ELF-1 (cell line): Measurements from ENCODE around the gene SLC25A30.
"Not testable (repeated sequence)": the region's sequence is repeated elsewhere in the genome, so short reads cannot be mapped to it uniquely, and the experiment has no call there.

ENCODE experiments used
- DNase-seq: peaks from one replicate; pipeline ENCODE4 v3.0.0-alpha.2; 2016; ENCODE audit warnings: low read depth, low spot score

SLC25A30 gene

GRCh38 chr13:45367358-45367757, 50.8 kb downstream of the SLC25A30 start:
- peak; percentile 21 for DNase-seq

DNA sequence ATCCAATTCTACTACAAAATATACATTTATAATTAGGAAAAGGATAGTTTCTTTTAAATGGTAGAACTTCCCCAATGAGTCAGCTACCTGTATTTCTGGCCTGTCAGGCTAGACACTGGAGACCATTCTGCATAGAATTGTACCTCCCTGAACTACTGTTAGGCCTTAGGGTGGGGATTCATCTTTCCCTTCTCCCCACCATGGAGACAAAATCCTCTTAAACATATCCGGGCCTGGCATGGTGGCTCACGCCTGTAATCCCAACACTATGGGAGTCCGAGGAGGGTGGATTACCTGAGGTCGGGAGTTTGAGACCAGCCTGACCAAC, 52.7 kb downstream of the SLC25A30 start:
- no peak for DNase-seq

DNA sequence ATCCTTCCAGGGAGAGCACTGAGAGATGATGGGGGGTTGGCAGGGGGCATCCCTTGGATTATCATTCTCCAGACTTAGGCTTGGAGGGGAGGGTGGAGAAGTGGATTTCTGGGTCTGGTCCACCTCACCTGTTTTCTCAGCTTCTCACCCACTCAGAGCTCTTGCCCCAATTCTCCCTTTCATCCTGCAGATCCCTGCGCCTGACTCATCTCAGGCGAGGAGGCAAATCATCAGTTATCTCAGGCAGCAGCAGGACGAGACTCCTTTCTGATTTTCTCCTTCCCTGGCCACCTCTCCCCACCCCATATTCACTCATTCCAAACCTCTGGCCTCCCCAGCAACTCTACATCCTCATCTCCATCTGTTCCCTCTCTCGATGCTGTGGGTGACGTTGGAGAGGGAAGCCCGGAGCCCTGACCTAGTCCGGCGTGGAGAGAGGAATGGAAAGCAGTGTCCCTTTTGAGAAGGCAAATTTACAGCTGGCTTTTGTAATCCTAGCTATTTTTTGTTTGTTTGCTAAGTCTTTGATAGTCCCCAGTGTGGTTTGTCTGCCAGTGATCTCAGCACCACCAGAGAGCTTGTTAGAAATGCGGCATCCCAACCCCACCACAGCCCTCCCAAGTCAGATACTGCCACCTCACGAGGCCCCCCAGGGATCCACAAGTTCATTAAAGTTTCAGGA, 53.2 kb downstream of the SLC25A30 start:
- no peak for DNase-seq

GRCh38 chr13:45362939-45363338, 55.2 kb downstream of the SLC25A30 start:
- DNase-seq: peak; percentile 77

DNA sequence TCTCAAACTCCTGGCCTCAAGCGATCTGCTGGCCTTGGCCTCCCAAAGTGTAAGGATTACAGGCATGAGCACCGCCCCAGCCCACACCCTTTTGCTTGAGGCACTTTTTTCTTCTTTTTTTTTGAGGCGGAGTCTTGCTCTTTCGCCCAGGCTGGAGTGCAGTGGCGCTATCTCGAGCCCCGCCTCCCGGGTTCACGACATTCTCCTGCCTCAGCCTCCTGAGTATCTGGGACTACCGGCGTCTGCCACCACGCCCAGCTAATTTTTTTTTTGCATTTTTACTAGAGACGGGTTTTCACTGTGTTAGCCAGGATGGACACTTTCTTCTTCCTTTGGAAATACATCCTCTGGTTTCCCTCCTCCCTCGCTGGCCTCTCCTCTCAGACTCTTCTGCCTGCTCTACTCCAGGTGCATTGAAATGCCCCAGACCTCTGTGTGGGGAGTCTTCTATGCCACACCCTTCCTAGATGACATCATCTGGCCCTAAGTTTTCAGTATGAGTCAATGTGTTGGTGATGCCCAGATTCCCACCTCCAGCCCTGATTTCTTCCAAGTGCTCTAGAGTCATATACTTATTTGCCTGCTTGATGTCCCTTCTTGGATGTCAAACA, 56.5 kb downstream of the SLC25A30 start:
- peak; percentile 82 for DNase-seq

GRCh38 chr13:45356966-45357672, 61.1 kb downstream of the SLC25A30 start:
- DNase-seq: no peak

DNA sequence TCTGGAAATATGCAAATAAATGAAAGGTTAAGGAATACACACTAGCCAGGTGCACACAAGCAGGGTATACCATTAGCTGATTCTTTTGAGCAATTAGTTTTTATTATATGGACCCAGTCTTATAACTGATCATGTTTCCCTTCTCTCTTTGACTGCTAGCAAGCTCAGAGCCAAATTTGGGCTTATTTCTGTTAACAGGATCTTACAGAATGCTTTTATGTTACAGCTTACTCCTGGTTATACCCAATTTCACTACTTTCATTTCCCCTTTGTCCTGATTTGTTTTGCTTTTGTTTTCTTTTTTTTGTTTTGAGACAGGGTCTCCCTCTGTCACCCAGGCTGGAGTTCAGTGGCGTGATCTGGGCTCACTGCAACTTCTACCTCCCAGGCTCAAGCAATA, 64.3 kb downstream of the SLC25A30 start:
- DNase-seq: no peak

GRCh38 chr13:45352031-45352430, 66.1 kb downstream of the SLC25A30 start:
- no peak for DNase-seq

DNA sequence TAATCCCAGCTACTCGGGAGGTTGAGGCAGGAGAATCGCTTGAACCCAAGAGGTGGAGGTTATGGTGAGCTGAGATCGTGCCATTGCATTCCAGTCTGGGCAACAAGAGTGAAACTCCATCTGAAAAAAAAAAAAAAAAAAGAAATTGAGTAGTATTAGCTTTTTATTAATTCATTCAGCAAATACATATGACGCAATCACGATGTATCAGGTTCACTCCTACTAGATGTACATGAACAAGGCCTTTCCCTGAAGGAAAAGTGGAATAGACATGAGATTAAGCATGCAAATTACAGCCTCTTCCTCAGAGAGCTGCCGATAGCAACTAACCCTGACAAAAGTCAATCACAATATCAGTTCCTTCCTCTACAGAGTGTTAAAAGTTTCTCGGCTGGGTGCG, 68.0 kb downstream of the SLC25A30 start:
- DNase-seq: no peak

GRCh38 chr13:45349438-45349837, 68.7 kb downstream of the SLC25A30 start:
- no peak for DNase-seq

GRCh38 chr13:45344064-45344463, 74.1 kb downstream of the SLC25A30 start:
- DNase-seq: not testable (repeated sequence)
